Activated naive CD4-positive, alpha-beta T cell treated with anti-CD3 and anti-CD28 coated beads, Interleukin-2, amount 50 U/mL, for 24 hours (primary cell): ENCODE results near the gene FGFR3.

Experiments used
- H3K27ac Mint-ChIP-seq: one replicate; pipeline ENCODE4 v1.8.0; 2021; ENCODE audit warnings: mild to moderate bottlenecking, mixed read lengths
- H3K27me3 Mint-ChIP-seq: one replicate; pipeline ENCODE4 v1.8.0; 2021; ENCODE audit warnings: mixed read lengths
- H3K36me3 Mint-ChIP-seq: one replicate; pipeline ENCODE4 v1.8.0; 2021; ENCODE audit warnings: mixed read lengths
- H3K4me1 Mint-ChIP-seq: one replicate; pipeline ENCODE4 v1.8.0; 2021; ENCODE audit warnings: mixed read lengths
- H3K4me3 Mint-ChIP-seq: one replicate; pipeline ENCODE4 v1.8.0; 2021; ENCODE audit warnings: mild to moderate bottlenecking, mixed read lengths
- H3K9me3 Mint-ChIP-seq: one replicate; pipeline ENCODE4 v1.8.0; 2021; ENCODE audit warnings: mixed read lengths

The FGFR3 gene

GRCh38 chr4:1857931-1858330 is 64.8 kb downstream of the FGFR3 start:
- Mint-ChIP-seq H3K27me3 (no peaks in the 10 kb centered on the region), H3K27ac (no peak overlapping the region), H3K4me3 (no peak overlapping the region), H3K4me1 (peaks cover 31% of the 10 kb centered on the region), H3K36me3 (peaks cover 2% of the 10 kb centered on the region), H3K9me3 (no peaks in the 10 kb centered on the region)
